ENCODE results near the gene OR52E8.

OR52E8 gene

GRCh38 chr11:5857590-5857989 is at the start of gene OR52E8:
OR52E8 (minus strand) TSS chr11:5857690; CDS start chr11:5857690, 0 bp downstream.
- no peak for DNase-seq

GRCh38 chr11:5899534-5899933 is 42.0 kb upstream of the OR52E8 start:
- no peak for DNase-seq

GRCh38 chr11:5892908-5893307 is 35.4 kb upstream of the OR52E8 start, which contains the start of gene OR52E5:
OR52E5 (plus strand) TSS chr11:5893208; CDS start chr11:5900777, 7,569 bp downstream.
- DNase-seq: no peak

- peak; percentile 3 for DNase-seq
Observed at GRCh38 chr11:5891216-5891800, 33.8 kb upstream of the OR52E8 start.

- DNase-seq: no peak
Observed at GRCh38 chr11:5887661-5888060, 30.2 kb upstream of the OR52E8 start.

- no peak for DNase-seq
Observed at GRCh38 chr11:5887172-5887571, 29.7 kb upstream of the OR52E8 start.

- no peak for DNase-seq
Observed at GRCh38 chr11:5881756-5882155, 24.3 kb upstream of the OR52E8 start.

- DNase-seq: no peak
Observed at GRCh38 chr11:5880329-5880728, 22.8 kb upstream of the OR52E8 start, which contains the start of gene OR52E4. OR52E4 (plus strand) TSS chr11:5880629; CDS start chr11:5884293, 3,664 bp downstream.

GRCh38 chr11:5878564-5878963 is 21.1 kb upstream of the OR52E8 start:
- no peak for DNase-seq

GRCh38 chr11:5865826-5866225 is 8.3 kb upstream of the OR52E8 start:
- no peak for DNase-seq

- DNase-seq: no peak
Observed at GRCh38 chr11:5851002-5851401, 6.5 kb downstream of the OR52E8 start.

- DNase-seq: no peak
Observed at GRCh38 chr11:5847711-5848110, 9.8 kb downstream of the OR52E8 start.

GRCh38 chr11:5846701-5847100 is 10.8 kb downstream of the OR52E8 start:
- no peak for DNase-seq

- no peak for DNase-seq
Observed at GRCh38 chr11:5841797-5842196, 15.7 kb downstream of the OR52E8 start, which contains the start of gene OR52E6. OR52E6 (minus strand) TSS chr11:5841897; CDS start chr11:5841897, 0 bp downstream.

- no peak for DNase-seq
Observed at GRCh38 chr11:5837695-5838094, 19.8 kb downstream of the OR52E8 start.

- DNase-seq: no peak
Observed at GRCh38 chr11:5833446-5833845, 24.0 kb downstream of the OR52E8 start.

GRCh38 chr11:5831196-5831829 is 26.2 kb downstream of the OR52E8 start:
- DNase-seq: no peak

- no peak for DNase-seq
Observed at GRCh38 chr11:5818245-5818886, 39.1 kb downstream of the OR52E8 start.

- DNase-seq: no peak
Observed at GRCh38 chr11:5815534-5815933, 42.0 kb downstream of the OR52E8 start.

- no peak for DNase-seq
Observed at GRCh38 chr11:5809905-5810795, 47.3 kb downstream of the OR52E8 start.

- DNase-seq: no peak
Observed at GRCh38 chr11:5809122-5809519, 48.4 kb downstream of the OR52E8 start.

- DNase-seq: peak; percentile 30
Observed at GRCh38 chr11:5808500-5809121, 48.9 kb downstream of the OR52E8 start, which contains the start of gene OR52N2. OR52N2 (plus strand) TSS chr11:5808924; CDS start chr11:5820336, 11,412 bp downstream.
